NT2/D1 (cell line): Measurements from ENCODE around the gene FSTL4.

Experiments
- SUZ12 ChIP-seq: IDR thresholded peaks from 2 replicates; pipeline ENCODE4 v1.6.1; 2011; ENCODE audit not compliant: insufficient read length, insufficient read depth; ENCODE audit errors: extremely low read depth
- YY1 ChIP-seq: IDR thresholded peaks from 2 replicates; pipeline ENCODE4 v1.6.1; 2011; ENCODE audit not compliant: insufficient read length, insufficient read depth
- ZNF274 ChIP-seq: IDR thresholded peaks from 2 replicates; pipeline ENCODE4 v1.6.1; 2011; ENCODE audit warnings: mild to moderate bottlenecking, low read depth, low read length

GRCh38 chr5:133470841-133471240 lies 141.5 kb downstream of the FSTL4 start:
- TF ChIP-seq ZNF274 (no peak), YY1 (no peak), SUZ12 (no peak)
